SKM-1 (cell line): ENCODE results near the gene MALL.
"Not testable (repeated sequence)": the region's sequence is repeated elsewhere in the genome, so short reads cannot be mapped to it uniquely, and the experiment has no call there.

Source experiments
- DNase-seq: peaks from one replicate; lab custom pipeline; 2025; ENCODE audit not compliant: unreplicated experiment; lab: John Stamatoyannopoulos, UW

MALL gene

GRCh38 chr2:110054521-110055407 lies 60.9 kb downstream of the MALL start:
- DNase-seq, result not testable (repeated sequence)

- not testable (repeated sequence) for DNase-seq
Measured at GRCh38 chr2:110053688-110054087, 61.9 kb downstream of the MALL start.

- DNase-seq, result not testable (repeated sequence)
Measured at GRCh38 chr2:110052166-110052565, 63.5 kb downstream of the MALL start.

- not testable (repeated sequence) for DNase-seq
Measured at GRCh38 chr2:110050222-110050621, 65.4 kb downstream of the MALL start.

GRCh38 chr2:110049769-110050168 lies 65.9 kb downstream of the MALL start:
- not testable (repeated sequence) for DNase-seq

- DNase-seq, result not testable (repeated sequence)
Measured at GRCh38 chr2:110048255-110049197, 67.1 kb downstream of the MALL start.

- not testable (repeated sequence) for DNase-seq
Measured at GRCh38 chr2:110047225-110047624, 68.4 kb downstream of the MALL start.

GRCh38 chr2:110041941-110042660 lies 73.5 kb downstream of the MALL start:
- DNase-seq, result not testable (repeated sequence)

GRCh38 chr2:110037336-110037735 lies 78.3 kb downstream of the MALL start:
- DNase-seq, result not testable (repeated sequence)

- not testable (repeated sequence) for DNase-seq
Measured at GRCh38 chr2:110035384-110035783, 80.2 kb downstream of the MALL start.

GRCh38 chr2:110034935-110035334 lies 80.7 kb downstream of the MALL start:
- DNase-seq, result not testable (repeated sequence)
